Measurements from ENCODE around the gene CDIP1.

DNA sequence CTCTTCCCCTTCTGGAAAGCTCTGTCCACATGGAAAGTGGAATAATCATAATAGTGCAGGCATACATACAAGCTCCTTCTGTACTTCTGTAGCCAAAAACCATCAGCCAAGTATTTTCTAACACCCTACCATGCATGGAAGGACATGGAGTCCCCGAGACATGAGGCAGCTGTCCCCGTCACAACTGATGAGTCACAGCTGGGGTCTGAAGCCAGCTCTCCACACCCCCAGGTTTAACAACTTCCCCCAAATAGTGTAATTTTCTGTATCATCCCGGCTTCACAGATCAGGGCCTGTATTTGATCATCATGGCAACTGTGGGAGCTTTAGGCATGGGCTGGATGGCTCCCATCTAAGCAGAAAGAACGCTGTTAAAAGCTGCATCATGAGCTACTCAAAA is 34.1 kb upstream of the CDIP1 start:
- TF ChIP-seq, protein P1, sequence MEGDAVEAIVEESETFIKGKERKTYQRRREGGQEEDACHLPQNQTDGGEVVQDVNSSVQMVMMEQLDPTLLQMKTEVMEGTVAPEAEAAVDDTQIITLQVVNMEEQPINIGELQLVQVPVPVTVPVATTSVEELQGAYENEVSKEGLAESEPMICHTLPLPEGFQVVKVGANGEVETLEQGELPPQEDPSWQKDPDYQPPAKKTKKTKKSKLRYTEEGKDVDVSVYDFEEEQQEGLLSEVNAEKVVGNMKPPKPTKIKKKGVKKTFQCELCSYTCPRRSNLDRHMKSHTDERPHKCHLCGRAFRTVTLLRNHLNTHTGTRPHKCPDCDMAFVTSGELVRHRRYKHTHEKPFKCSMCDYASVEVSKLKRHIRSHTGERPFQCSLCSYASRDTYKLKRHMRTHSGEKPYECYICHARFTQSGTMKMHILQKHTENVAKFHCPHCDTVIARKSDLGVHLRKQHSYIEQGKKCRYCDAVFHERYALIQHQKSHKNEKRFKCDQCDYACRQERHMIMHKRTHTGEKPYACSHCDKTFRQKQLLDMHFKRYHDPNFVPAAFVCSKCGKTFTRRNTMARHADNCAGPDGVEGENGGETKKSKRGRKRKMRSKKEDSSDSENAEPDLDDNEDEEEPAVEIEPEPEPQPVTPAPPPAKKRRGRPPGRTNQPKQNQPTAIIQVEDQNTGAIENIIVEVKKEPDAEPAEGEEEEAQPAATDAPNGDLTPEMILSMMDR (IDR thresholded peaks at IDR 0.05; ENCODE audit: insufficient read depth, low read depth, low read length) = no peak
- TF ChIP-seq EZH2 (IDR thresholded peaks at IDR 0.05; ENCODE audit: insufficient read depth, low read length) = no peak
